ENCODE data around the gene RAP2A. TPM values are rescaled to one million over a fixed set of nuclear protein-coding genes. Genes with fewer than 3 reads are reported as not detected.

Gene RAP2A
- total RNA-seq, 1 experiment from 2014 or later = 32.1 TPM

GRCh38 chr13:97502706-97503105 lies 68.7 kb downstream of the RAP2A start:
- no CpG with 5 or more reads among the region's 1 CpG for WGBS (ENCODE audit: extremely low coverage, insufficient read length, low lambda C conversion rate)
- no peak overlapping the region for H2AK5ac ChIP-seq (ENCODE audit: insufficient read length, low read length)
- DNase-seq = no peak
- no peak overlapping the region for H3K4ac ChIP-seq (ENCODE audit: low read depth, low read length)
- no peaks in the 10 kb centered on the region for H3K27me3 Mint-ChIP-seq (ENCODE audit: low read depth)
- H3T11ph ChIP-seq (ENCODE audit: low read length) = no peak overlapping the region
- no peak overlapping the region for H3K14ac ChIP-seq (ENCODE audit: insufficient read depth, low read length)
- no peak overlapping the region for H4K5ac ChIP-seq (ENCODE audit: insufficient read length, low read depth, low read length)
- peaks cover 0 to 5% of the 10 kb centered on the region in 2 experiments; a peak in 2 of 4 replicates for H3K4me1 Mint-ChIP-seq
- TF ChIP-seq, protein P1, sequence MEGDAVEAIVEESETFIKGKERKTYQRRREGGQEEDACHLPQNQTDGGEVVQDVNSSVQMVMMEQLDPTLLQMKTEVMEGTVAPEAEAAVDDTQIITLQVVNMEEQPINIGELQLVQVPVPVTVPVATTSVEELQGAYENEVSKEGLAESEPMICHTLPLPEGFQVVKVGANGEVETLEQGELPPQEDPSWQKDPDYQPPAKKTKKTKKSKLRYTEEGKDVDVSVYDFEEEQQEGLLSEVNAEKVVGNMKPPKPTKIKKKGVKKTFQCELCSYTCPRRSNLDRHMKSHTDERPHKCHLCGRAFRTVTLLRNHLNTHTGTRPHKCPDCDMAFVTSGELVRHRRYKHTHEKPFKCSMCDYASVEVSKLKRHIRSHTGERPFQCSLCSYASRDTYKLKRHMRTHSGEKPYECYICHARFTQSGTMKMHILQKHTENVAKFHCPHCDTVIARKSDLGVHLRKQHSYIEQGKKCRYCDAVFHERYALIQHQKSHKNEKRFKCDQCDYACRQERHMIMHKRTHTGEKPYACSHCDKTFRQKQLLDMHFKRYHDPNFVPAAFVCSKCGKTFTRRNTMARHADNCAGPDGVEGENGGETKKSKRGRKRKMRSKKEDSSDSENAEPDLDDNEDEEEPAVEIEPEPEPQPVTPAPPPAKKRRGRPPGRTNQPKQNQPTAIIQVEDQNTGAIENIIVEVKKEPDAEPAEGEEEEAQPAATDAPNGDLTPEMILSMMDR (conservative IDR thresholded peaks at IDR 0.05) = no peak
- no peak overlapping the region for H2BK120ac ChIP-seq (ENCODE audit: low read depth, low read length, poor library complexity, severe bottlenecking)
- H3K18ac ChIP-seq (ENCODE audit: insufficient read length, low read depth, low read length) = no peak overlapping the region
- H2BK5ac ChIP-seq (ENCODE audit: insufficient read length, low read length) = no peak overlapping the region
- peak overlapping the region in 1 of 3 experiments; percentile 5; a peak in 1 of 7 replicates for H3K27ac Mint-ChIP-seq
- H4K8ac ChIP-seq (replicated peaks; ENCODE audit: insufficient read length, low read depth, low read length) = no peak overlapping the region
- H2BK20ac ChIP-seq (ENCODE audit: low read depth, low read length, poor library complexity, severe bottlenecking) = no peak overlapping the region
- no peak overlapping the region for H3K4me2 ChIP-seq (ENCODE audit: insufficient read depth, insufficient read length, low read length)
- H3K23ac ChIP-seq (ENCODE audit: insufficient read length, low read depth, low read length) = no peak overlapping the region
- H2AFZ ChIP-seq (ENCODE audit: low read length) = no peak overlapping the region
- no peaks in the 10 kb centered on the region for H3K9me3 ChIP-seq (ENCODE audit: control insufficient read depth, low read depth, low read length)
- no peak overlapping the region for H2BK12ac ChIP-seq (ENCODE audit: insufficient read length, low read depth, low read length)
- H3K9ac ChIP-seq (ENCODE audit: extremely low read depth, insufficient read length, low read length) = no peak overlapping the region
- H3K79me1 ChIP-seq (ENCODE audit: insufficient read depth, low read depth, low read length, poor library complexity, severe bottlenecking) = no peaks in the 10 kb centered on the region
- H3K36me3 Mint-ChIP-seq (ENCODE audit: insufficient read depth in 1 of 3, low read depth in 3 of 3) = no peaks in the 10 kb centered on the region
- no peak overlapping the region for H2BK15ac ChIP-seq (ENCODE audit: low read depth, low read length)
- H4K91ac ChIP-seq (ENCODE audit: insufficient read length, low read depth, low read length) = no peak overlapping the region
- no peak overlapping the region for H3K27ac ChIP-seq (ENCODE audit: insufficient read length, low read depth, low read length)
- H3K4me3 Mint-ChIP-seq = no peak overlapping the region
- no peaks in the 10 kb centered on the region for H3K27me3 ChIP-seq (ENCODE audit: insufficient read depth, low read length)
- no peaks in the 10 kb centered on the region for H3K79me2 ChIP-seq (ENCODE audit: insufficient read depth, low read length)
- H3K9me3 Mint-ChIP-seq = no peaks in the 10 kb centered on the region
- H4K20me1 ChIP-seq (ENCODE audit: control insufficient read depth, insufficient read depth, insufficient read length) = no peaks in the 10 kb centered on the region
- peaks cover 2% of the 10 kb centered on the region; the same call in 1 of the 2 replicates for H3K4me1 ChIP-seq (ENCODE audit: insufficient read depth, low read length)
- no peak overlapping the region for H3K56ac ChIP-seq (ENCODE audit: insufficient read length, low read depth, low read length)
- no peaks in the 10 kb centered on the region for H3K23me2 ChIP-seq (ENCODE audit: insufficient read length, low read depth, low read length, poor library complexity, severe bottlenecking)
